Large intestine (tissue), 3 donors: ENCODE data around the gene NBEA. TPM values are rescaled to one million over a fixed set of nuclear protein-coding genes. Genes with fewer than 3 reads are reported as not detected.

Experiments
- DNase-seq, 2 donors: peaks; one replicate each; pipeline versions ENCODE4 v3.0.0 to v3.0.0-alpha.2; 2013
- H3K27ac ChIP-seq: one replicate; pipeline ENCODE4 v1.5.1; 2013; ENCODE audit warnings: low read length
- H3K27me3 ChIP-seq: 2 replicates; pipeline ENCODE4 v1.6.1; 2013; ENCODE audit warnings: low read length; ENCODE audit not compliant: control insufficient read depth, insufficient read depth
- H3K36me3 ChIP-seq: 2 replicates; pipeline ENCODE4 v1.6.1; 2013; ENCODE audit warnings: low read length; ENCODE audit not compliant: control insufficient read depth, insufficient read depth
- H3K4me1 ChIP-seq: one replicate; pipeline ENCODE4 v1.6.1; 2013; ENCODE audit warnings: low read length; ENCODE audit not compliant: control insufficient read depth, insufficient read depth
- H3K4me3 ChIP-seq: one replicate; pipeline ENCODE4 v1.5.1; 2013; ENCODE audit warnings: low read length
- H3K9me3 ChIP-seq: one replicate; pipeline ENCODE4 v1.6.1; 2013; ENCODE audit warnings: mild to moderate bottlenecking, low read depth, low read length, moderate library complexity; ENCODE audit not compliant: control insufficient read depth
- WGBS: methylation state at CpG from one replicate; pipeline ENCODE4 v1.1.5; 2013; ENCODE audit warnings: low lambda C conversion rate; ENCODE audit not compliant: insufficient coverage; 5-methylcytosine and 5-hydroxymethylcytosine counted together
- polyA plus RNA-seq: library from polyadenylated mRNA; unstranded; fragments of 120-200 nt; gene quantifications from one replicate; pipeline ENCODE4 v1.2.1, GENCODE V29; 2013

NBEA gene
- polyA plus RNA-seq, 1 donor, result 8.7 TPM

- no CpG with 5 or more reads among the region's 7 CpGs for WGBS
Observed at GRCh38 chr13:35514061-35514477, 572.0 kb downstream of the NBEA start.

DNA sequence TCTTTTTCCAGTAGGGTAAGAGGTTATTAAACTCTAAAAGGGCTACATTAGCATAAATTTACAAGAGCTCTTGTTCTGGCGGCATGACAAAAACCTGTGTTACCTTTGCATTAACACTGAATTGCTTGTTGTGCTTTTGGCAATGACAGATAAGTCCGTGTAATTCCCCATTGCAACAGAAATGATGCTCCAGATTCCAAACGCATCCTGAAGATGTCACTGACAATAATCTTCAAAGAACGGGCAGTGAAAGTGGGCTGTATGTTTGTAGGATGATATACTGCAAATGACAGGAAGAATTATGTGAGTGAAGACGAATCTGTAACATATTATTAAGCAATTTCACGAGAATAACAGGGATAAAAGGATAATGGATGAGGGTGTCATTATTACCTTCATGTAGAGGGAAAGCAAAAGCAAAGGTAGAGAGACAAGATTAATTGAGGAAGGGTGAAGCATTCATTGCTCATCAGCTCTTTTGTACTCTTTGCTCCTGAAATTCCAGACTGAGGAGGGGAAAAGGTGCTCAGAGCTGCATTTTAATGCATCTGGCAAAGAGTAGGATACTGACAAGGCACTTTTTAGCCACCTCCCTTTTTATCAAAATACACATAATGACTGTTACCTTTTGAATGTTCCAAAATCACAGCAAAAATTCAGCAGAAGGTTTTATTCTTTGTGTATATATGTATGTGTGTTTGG lies 572.9 kb downstream of the NBEA start:
- DNase-seq, result no peak
- H3K27ac ChIP-seq, result no peak overlapping the region
- 74% methylated on average over 3 of the region's 6 CpGs for WGBS
- H3K36me3 ChIP-seq, result no peaks in the 10 kb centered on the region
- H3K27me3 ChIP-seq, result no peaks in the 10 kb centered on the region
- no peak overlapping the region for H3K4me3 ChIP-seq
- no peaks in the 10 kb centered on the region for H3K4me1 ChIP-seq
- no peaks in the 10 kb centered on the region for H3K9me3 ChIP-seq

More at GRCh38 chr13:35514061-35514477, 572.0 kb downstream of the NBEA start:
- Histone ChIP-seq H3K9me3 (no peaks in the 10 kb centered on the region), H3K27ac (no peak overlapping the region), H3K36me3 (no peaks in the 10 kb centered on the region), H3K4me3 (no peak overlapping the region), H3K4me1 (no peaks in the 10 kb centered on the region), H3K27me3 (no peaks in the 10 kb centered on the region)
- DNase-seq, result no peak

- Histone ChIP-seq H3K4me1 (no peaks in the 10 kb centered on the region), H3K27ac (no peak overlapping the region), H3K27me3 (no peaks in the 10 kb centered on the region), H3K36me3 (no peaks in the 10 kb centered on the region), H3K4me3 (no peak overlapping the region), H3K9me3 (no peaks in the 10 kb centered on the region)
- no peak for DNase-seq
- WGBS, result 73% methylated on average over 2 of the region's 5 CpGs
Observed at GRCh38 chr13:35518337-35518946, 576.4 kb downstream of the NBEA start.

DNA sequence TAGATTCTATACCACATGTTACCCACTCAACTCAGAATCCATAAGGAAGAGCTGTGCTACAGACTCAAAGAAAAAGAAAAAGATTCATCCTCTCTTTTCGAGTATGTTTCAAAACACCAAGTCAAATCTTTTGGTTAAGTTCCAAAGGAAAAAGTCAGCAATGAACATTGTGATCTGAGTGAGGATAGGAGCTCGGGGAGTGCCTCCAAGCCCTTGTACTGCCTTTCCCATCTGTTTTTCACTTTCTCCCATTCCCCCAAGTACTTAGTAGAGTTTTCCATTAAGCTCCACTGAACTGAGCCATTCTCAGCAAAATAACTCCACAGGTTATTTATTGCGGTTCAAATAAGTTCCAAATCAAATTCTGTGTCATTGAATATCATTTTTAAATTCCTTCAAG lies 582.1 kb downstream of the NBEA start:
- Histone ChIP-seq H3K4me1 (no peaks in the 10 kb centered on the region), H3K27ac (no peak overlapping the region), H3K9me3 (no peaks in the 10 kb centered on the region), H3K4me3 (no peak overlapping the region), H3K36me3 (no peaks in the 10 kb centered on the region), H3K27me3 (no peaks in the 10 kb centered on the region)
- 64% methylated on average over 2 of the region's 3 CpGs for whole genome bisulfite sequencing
- DNase-seq, result no peak

GRCh38 chr13:35526577-35526976 lies 584.5 kb downstream of the NBEA start:
- H3K4me3 ChIP-seq, result no peak overlapping the region
- H3K9me3 ChIP-seq, result no peaks in the 10 kb centered on the region
- no peaks in the 10 kb centered on the region for H3K36me3 ChIP-seq
- no CpG with 5 or more reads among the region's 6 CpGs for WGBS
- no peaks in the 10 kb centered on the region for H3K27me3 ChIP-seq
- H3K4me1 ChIP-seq, result no peaks in the 10 kb centered on the region
- no peak overlapping the region for H3K27ac ChIP-seq
- no peak for DNase-seq

DNA sequence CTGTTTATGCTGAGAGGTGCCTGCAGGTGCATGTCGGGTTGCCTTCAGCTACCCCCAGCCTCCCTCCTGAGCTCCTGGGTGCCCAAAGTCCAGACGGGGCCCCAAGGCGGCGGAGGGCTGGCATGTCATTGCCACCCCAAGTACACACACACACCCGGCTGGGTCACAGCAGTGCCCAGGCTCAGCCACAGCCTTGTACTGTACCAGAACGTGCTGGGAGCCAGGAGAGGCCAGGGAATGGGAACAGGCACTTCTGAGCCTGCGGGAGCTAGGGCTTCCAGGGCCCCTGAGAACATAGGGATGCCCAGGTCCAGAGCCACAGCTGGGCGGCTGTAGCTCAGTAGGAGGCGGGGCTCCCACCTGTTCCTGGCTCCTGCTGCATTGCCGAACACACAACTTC lies 585.4 kb downstream of the NBEA start:
- Histone ChIP-seq H3K9me3 (no peaks in the 10 kb centered on the region), H3K27me3 (no peaks in the 10 kb centered on the region), H3K4me3 (no peak overlapping the region), H3K4me1 (no peaks in the 10 kb centered on the region), H3K36me3 (no peaks in the 10 kb centered on the region), H3K27ac (no peak overlapping the region)
- no CpG with 5 or more reads among the region's 10 CpGs for WGBS
- DNase-seq, result no peak

DNA sequence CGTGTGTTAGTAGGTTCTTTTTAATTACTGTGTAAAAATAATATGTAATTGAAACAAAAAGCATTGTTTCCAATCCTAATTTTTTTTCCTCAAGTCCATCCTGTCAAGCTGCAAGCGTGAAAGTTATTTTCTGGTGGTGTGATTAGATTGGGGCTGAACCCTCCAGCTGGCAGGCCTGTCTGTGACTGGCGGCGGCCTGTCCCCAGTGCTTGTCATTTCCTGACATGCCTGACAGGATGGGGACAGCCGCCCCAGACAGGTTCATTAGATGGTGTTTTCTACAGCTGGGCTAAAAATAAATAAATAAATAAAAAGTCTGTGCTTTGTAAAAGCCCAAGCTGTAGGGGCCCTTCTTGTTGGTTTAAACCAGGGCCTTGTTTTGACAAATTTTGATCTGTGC lies 588.1 kb downstream of the NBEA start:
- no peak overlapping the region for H3K4me3 ChIP-seq
- DNase-seq, result no peak
- H3K9me3 ChIP-seq, result no peaks in the 10 kb centered on the region
- H3K27me3 ChIP-seq, result no peaks in the 10 kb centered on the region
- H3K27ac ChIP-seq, result no peak overlapping the region
- no peaks in the 10 kb centered on the region for H3K4me1 ChIP-seq
- WGBS, result 100% methylated on average over 1 of the region's 5 CpGs
- H3K36me3 ChIP-seq, result no peaks in the 10 kb centered on the region

DNA sequence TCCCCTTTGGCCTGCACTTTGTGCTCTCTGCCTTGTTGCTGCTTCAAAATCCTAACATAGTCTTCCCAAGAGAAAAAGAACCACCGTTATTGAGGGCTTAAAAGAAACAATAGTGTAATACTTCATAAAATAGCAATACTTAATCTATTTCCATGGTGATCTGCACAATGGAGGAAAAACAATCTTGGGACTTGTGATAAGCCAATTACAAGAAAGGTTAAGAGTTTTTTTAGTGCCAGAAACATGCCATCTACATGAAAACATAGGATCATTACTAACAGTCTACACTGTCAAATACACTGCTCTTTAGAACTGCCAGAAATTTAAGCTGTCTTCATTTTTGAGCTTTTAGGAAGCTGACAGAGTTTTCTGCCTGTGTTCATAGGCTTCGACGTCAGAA lies 588.5 kb downstream of the NBEA start:
- Histone ChIP-seq H3K27ac (no peak overlapping the region), H3K27me3 (no peaks in the 10 kb centered on the region), H3K4me3 (no peak overlapping the region), H3K4me1 (no peaks in the 10 kb centered on the region), H3K36me3 (no peaks in the 10 kb centered on the region), H3K9me3 (no peaks in the 10 kb centered on the region)
- WGBS, result no CpG with 5 or more reads among the region's 3 CpGs
- DNase-seq, result no peak

DNA sequence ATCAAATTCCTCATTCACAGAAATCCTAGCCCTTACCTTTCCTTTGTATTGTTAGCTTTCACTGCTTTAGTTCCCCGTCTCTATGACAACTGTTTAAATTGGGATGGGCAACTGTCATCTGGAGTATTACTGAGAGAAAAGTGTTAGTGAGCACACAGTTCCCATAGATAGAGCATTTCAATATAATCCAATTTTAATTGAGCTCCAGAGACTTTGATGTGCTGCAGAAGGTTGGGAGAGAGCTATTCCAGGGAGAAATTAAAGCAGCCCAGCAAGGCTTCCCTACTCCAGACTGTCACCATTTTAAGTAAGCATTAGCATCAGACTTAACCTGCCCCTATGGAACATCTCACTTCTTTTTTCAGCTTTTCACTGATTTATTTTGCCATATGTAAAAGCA lies 589.5 kb downstream of the NBEA start:
- Histone ChIP-seq H3K36me3 (no peaks in the 10 kb centered on the region), H3K4me1 (no peaks in the 10 kb centered on the region), H3K27me3 (no peaks in the 10 kb centered on the region), H3K27ac (no peak overlapping the region), H3K9me3 (no peaks in the 10 kb centered on the region), H3K4me3 (no peak overlapping the region)
- WGBS, result no CpG with 5 or more reads among the region's 1 CpG
- no peak for DNase-seq

DNA sequence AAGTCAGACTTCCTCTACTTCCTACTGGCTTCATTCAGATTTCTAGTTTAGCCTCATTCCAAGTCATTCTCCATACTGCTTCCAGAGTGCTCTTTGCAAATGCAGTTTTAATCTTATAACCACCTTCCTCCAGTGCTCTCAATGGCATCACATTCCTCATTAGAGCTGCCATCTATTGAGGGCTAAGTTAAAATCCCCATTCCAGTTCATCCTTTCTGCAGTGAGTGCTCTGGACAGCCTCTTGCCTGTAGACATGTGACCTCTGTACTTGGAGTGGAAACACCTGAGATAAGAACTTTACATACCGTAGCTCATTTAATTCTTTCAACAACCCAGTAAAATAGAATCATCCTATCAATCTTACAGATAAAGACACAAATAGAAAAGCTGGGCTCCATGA lies 592.3 kb downstream of the NBEA start:
- H3K9me3 ChIP-seq, result no peaks in the 10 kb centered on the region
- H3K27me3 ChIP-seq, result no peaks in the 10 kb centered on the region
- no peaks in the 10 kb centered on the region for H3K4me1 ChIP-seq
- DNase-seq, result no peak
- H3K36me3 ChIP-seq, result no peaks in the 10 kb centered on the region
- 0% methylated on average over 1 of the region's 1 CpG for WGBS
- no peak overlapping the region for H3K4me3 ChIP-seq
- H3K27ac ChIP-seq, result no peak overlapping the region

GRCh38 chr13:35548790-35549189 lies 606.7 kb downstream of the NBEA start:
- DNase-seq, result no peak
- Histone ChIP-seq H3K4me1 (no peaks in the 10 kb centered on the region), H3K36me3 (no peaks in the 10 kb centered on the region), H3K4me3 (no peak overlapping the region), H3K9me3 (no peaks in the 10 kb centered on the region), H3K27me3 (no peaks in the 10 kb centered on the region), H3K27ac (no peak overlapping the region)
- WGBS, result 86% methylated on average over 1 of the region's 1 CpG
